Stimulated activated naive CD4-positive, alpha-beta T cell (primary cell): ENCODE results near the gene MEIS2.

Experiments
- DNase-seq, 6 experiments: peaks; one replicate each; lab custom pipeline; 2025; lab: John Stamatoyannopoulos, UW

The MEIS2 gene

GRCh38 chr15:37077623-37078351 is 22.6 kb downstream of the MEIS2 start:
- DNase-seq: no peak

GRCh38 chr15:37076543-37076942 is 23.8 kb downstream of the MEIS2 start:
- DNase-seq: no peak

GRCh38 chr15:37075777-37076176 is 24.6 kb downstream of the MEIS2 start:
- DNase-seq: no peak

GRCh38 chr15:37072181-37072580 is 28.2 kb downstream of the MEIS2 start:
- DNase-seq: no peak

- no peak for DNase-seq
Measured at GRCh38 chr15:37071134-37071533, 29.2 kb downstream of the MEIS2 start.

GRCh38 chr15:37070686-37071085 is 29.7 kb downstream of the MEIS2 start:
- no peak for DNase-seq

GRCh38 chr15:37061996-37062395 is 38.4 kb downstream of the MEIS2 start:
- DNase-seq: no peak

GRCh38 chr15:37059086-37059485 is 41.3 kb downstream of the MEIS2 start:
- no peak for DNase-seq

- no peak for DNase-seq
Measured at GRCh38 chr15:37058316-37058985, 41.9 kb downstream of the MEIS2 start.

- DNase-seq: no peak
Measured at GRCh38 chr15:37057831-37058230, 42.5 kb downstream of the MEIS2 start.

- no peak for DNase-seq
Measured at GRCh38 chr15:37057256-37057655, 43.1 kb downstream of the MEIS2 start.

GRCh38 chr15:37056177-37057121 is 43.9 kb downstream of the MEIS2 start:
- DNase-seq: no peak

GRCh38 chr15:37055481-37055880 is 44.9 kb downstream of the MEIS2 start:
- DNase-seq: no peak

GRCh38 chr15:37054336-37054735 is 46.0 kb downstream of the MEIS2 start:
- no peak for DNase-seq

GRCh38 chr15:37053166-37053565 is 47.2 kb downstream of the MEIS2 start:
- no peak for DNase-seq

GRCh38 chr15:37050345-37050744 is 50.0 kb downstream of the MEIS2 start:
- no peak for DNase-seq

GRCh38 chr15:37046876-37047614 is 53.3 kb downstream of the MEIS2 start:
- no peak for DNase-seq

GRCh38 chr15:37045859-37046740 is 54.2 kb downstream of the MEIS2 start:
- DNase-seq: no peak

- no peak for DNase-seq
Measured at GRCh38 chr15:37044915-37045648, 55.3 kb downstream of the MEIS2 start.

- DNase-seq: no peak
Measured at GRCh38 chr15:37041836-37042235, 58.5 kb downstream of the MEIS2 start.
